GM18951 (cell line): ENCODE data around the gene EIF2A.

Experiments
- POLR2A ChIP-seq: IDR thresholded peaks from 4 replicates; pipeline ENCODE4 v1.6.1; 2011; ENCODE audit warnings: mild to moderate bottlenecking; ENCODE audit not compliant: insufficient read length, insufficient read depth; ENCODE audit errors: extremely low read depth
- in situ Hi-C: fragments of 300-500 bp; cut with MboI; formaldehyde crosslinking; loops from one replicate; pipeline ENCODE4 v1.12.0; 2022; ENCODE audit warnings: low sequenced_read_pairs, mixed read lengths, inconsistent platforms; ENCODE audit not compliant: unreplicated experiment

EIF2A gene

DNA sequence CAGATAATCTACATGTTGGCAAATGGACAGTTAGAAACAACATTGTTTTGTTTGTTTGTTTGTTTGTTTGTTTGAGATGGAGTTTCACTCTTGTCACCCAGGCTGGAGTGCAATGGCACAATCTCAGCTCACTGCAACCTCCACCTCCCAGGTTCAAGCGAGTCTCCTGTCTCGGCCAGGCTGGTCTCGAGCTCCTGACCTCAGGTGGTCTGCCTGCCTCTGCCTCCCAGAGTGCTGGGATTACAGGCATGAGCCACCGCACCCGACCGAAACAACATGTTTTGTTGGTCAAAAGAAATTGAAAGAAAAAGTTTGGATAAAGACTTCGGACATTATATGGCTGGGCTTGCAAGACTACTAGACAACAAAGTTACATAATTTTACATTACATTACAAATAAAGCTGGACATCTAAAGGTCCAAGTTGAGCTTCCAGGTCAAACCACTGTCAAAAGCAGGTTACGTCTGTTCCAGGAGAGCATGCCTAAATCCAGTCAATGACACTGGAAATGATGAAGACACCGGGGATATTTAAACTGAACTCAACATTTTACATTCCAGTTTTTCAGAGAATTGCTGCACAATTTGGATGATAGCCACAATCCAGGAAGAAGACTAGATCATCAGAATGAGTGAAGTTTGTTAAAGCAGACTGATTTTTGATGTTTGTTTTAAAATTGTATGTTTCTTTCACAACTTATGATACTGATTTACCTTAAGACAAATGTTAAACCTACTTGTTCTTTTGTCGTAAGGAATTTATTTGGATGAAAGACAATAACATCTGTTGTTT, 18.9 kb upstream of the EIF2A start:
- no peak for TF ChIP-seq POLR2A

DNA sequence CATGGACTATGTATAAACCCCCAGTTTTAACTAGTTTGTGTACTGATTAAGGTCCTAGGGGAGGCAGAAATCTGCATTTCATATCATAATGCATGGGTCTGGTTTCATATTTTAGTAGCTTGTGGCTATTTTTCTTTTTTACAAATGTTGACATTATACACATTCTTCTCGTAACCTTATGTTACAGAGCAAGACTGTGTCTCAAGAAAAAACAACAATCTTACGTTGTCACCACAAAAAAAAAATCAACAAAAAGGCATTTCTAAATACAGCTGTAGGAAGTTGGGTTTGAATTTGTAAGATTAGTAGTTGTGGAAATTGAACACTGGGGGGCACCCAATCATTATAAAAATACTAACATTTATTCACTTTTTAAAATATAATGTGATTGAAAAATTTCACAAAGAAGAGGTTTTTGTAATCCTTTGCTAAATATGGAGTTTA, 18.2 kb upstream of the EIF2A start:
- in situ Hi-C loops: loop anchor here (25.0 kb wide), 1 partner anchor 184 kb away; the partner anchor contains the start of gene ERICH6
- TF ChIP-seq POLR2A: no peak

More for the DNA sequence above, 18.9 kb upstream of the EIF2A start:
- in situ Hi-C loops: loop anchor here (25.0 kb wide), 1 partner anchor 185 kb away; the partner anchor contains the start of gene ERICH6

DNA sequence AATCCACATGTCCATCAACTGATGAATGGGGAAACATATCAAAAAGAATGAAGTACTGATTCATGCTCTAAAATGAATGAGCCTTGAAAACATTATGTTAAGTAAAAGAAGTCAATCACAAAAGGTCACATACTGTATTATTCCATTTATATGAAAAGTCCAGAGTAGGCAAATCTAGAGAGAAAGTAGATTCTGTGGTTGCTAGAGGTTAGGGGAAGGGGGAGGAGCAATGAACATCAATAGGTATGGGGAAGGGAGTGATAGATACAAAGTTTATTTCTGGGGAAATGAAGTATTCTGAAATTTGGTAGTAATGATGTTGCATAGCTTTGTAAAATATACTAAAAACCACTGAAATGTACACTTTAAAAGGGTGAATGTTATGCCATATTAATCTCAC, 14.8 kb upstream of the EIF2A start:
- no peak for TF ChIP-seq POLR2A
- in situ Hi-C loops: loop anchor here (10.0 to 25.0 kb wide), 2 partner anchors 181 to 333 kb away; partner anchors contain the start of gene ERICH6

DNA sequence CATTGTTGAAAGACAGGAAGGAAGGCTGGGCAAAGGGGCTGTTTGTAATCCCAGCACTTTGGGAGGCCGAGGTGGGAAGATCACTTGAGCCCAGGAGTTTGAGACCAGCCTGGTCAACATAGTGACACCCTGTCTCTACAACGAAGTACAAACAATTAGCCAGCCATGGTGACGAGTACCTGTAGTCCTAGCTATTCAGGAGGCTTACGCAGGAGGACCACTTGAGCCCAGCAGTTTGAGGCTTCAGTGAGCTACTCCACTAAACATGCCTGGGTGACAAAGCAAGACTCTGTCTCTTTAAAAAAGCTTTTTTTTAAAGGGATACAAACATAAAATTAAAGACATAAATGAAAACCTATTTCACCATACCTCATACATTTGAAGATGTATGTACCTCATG, 11.4 kb upstream of the EIF2A start:
- no peak for TF ChIP-seq POLR2A
- in situ Hi-C loops: loop anchor here (10.0 to 25.0 kb wide), 2 partner anchors 177 to 330 kb away; partner anchors contain the start of gene ERICH6

DNA sequence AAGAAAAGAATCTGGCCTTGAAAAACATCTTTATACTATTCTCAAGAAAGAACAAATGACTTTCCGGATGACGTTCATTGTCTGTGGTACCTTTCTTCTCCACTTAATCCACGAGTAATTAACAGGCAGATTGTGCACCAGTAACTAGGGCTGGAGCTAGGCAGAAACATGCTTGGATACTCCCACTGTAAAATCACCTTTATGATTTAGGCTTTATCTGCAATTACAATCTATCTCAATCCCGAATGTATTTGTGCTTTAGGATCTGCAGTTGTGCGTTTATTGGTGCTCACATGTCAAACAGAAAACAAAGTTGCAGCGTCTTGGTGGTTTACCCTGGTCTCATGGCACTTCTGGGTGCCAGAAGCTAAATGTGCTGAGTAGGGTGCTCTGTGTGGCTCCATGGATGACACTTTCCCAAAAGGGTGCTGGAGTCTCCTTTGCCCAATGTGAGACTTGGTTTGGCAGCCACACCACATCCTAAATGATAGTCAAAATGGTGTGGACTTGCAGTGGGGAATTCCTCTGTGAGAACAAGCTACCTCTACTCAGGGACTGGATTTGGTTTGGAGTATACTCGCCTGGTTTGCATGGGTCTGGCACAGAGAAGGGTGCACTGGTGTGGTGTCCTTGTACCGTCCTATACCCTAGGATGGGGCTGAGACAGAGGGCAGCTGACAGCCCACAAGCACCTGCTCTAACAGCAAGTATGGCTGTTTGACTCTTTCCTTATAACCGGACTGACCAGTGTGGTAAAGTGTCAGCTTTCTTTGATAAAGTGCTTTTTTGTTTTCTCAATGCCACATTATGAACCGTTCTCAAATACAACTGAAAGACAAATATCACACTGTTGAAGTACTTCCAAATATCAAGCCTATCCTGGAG, 8.0 kb upstream of the EIF2A start:
- in situ Hi-C loops: loop anchor here (10.0 to 25.0 kb wide), 2 partner anchors 174 to 326 kb away; partner anchors contain the start of gene ERICH6
- no peak for TF ChIP-seq POLR2A

DNA sequence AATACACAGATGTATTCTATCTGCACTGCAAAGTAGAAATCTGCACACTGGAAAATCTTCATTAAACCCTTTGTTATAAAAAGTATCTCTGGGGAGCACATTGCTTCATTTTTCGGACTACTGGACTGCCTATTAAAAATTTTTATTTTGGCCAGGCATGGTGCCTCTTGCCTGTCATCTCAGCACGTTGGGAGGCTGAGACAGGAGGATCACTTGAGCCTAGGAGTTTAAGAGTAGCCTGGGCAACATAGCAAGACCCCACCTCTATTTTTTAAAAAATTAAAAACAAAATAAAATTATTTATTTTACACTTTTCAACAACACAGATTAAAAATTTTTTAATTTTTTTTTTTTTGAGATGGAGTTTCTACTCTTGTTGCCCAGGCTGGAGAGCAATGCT, 6.3 kb upstream of the EIF2A start:
- in situ Hi-C loops: loop anchor here (25.0 kb wide), 1 partner anchor 172 kb away; the partner anchor contains the start of gene ERICH6
- no peak for TF ChIP-seq POLR2A

DNA sequence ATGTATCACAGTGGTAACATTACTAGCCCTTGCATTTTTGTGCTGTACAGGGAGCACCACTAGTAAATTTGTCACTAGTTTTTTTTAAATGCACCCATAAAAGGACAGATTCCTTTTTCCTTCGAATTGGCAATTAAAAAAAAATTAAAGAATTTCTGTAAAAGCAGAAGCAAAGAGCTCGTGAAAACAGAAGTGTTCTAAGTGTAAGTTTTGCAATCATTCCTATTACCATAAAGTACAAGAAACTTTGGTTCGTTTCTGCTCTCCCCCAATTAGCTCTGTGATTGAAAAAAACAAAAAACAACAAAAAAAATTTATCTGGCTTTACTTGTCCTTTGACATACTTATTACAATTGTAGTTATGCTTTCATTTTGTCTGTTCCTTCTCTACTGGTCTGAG, 5.6 kb upstream of the EIF2A start:
- TF ChIP-seq POLR2A: no peak
- in situ Hi-C loops: loop anchor here (25.0 kb wide), 1 partner anchor 171 kb away; the partner anchor contains the start of gene ERICH6

DNA sequence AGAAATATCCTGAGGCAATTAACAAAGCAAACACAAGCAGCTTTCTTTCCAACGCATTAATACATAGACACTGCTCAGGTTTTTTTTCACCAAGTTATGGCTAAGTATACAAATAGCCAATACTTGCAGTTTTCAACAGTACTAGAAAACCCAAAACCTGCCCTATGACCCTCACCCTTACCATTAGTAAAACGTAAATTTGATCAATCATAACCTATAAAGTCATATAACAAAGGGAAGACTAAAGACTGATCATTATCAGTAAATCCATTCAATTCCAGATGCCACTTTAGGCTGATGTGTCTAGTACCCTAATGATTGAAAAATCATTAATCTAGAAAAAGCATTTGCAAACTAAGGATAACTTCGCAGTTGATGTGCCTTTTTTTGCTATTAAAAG, 3.5 kb upstream of the EIF2A start:
- in situ Hi-C loops: loop anchor here (25.0 kb wide), 1 partner anchor 169 kb away; the partner anchor contains the start of gene ERICH6
- TF ChIP-seq POLR2A: no peak

DNA sequence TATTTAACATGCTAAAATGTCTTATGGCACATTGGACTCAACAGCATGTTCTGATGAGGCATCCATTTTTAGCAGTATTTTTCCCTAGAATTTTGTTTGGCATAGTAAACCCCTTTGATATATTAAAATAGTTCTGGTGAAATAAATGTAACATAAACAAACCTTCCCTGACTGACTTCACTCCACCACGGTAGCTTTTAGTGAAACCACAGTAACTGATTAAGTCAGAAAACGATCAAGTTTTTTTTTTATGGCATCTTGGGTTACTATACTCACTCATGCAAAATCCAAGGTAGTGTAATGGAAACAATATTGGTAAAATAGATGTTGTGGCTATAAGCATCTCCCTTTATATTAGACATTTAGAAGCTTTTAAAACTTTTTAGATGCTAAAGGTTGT, 3.1 kb upstream of the EIF2A start:
- TF ChIP-seq POLR2A: no peak
- in situ Hi-C loops: loop anchor here (25.0 kb wide), 1 partner anchor 169 kb away; the partner anchor contains the start of gene ERICH6

DNA sequence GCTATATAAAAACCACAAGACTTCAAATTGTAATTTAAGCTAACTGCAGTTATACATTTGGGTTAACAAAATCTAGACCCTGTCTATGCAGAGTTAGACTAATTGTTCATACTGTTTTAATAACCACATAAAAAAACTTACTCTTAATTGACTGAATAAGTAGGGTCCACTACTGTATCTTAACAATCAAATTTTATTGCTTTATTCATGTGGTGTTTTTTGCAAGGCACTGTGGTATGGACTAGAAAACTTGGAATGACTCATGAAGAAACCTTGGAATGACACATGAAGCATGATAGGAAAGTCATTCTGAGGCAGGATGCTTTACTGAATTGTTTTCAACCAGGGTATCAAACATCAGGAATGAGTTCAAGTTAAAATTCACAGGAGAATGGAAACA, 2.5 kb upstream of the EIF2A start:
- in situ Hi-C loops: loop anchor here (25.0 kb wide), 1 partner anchor 168 kb away; the partner anchor contains the start of gene ERICH6
- TF ChIP-seq POLR2A: no peak

DNA sequence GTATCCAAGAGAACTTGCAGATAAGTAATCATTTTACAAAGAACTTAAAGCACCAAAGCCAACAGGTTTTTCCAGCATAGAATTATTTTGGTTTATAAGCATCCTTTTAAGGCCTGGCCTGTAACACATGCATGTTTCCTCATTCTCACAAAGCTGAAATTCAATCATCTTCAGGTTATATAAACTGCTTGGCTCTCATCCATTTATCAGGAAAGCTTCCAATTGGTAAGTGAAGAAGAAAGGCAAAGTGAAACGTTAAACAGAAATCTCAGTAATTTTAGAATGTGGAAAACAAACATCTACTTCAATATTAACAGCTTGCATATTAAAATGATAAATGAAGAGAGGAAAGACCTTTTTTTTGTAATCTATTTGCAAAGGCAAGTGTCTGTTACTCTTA, 1.9 kb upstream of the EIF2A start:
- TF ChIP-seq POLR2A: no peak
- in situ Hi-C loops: loop anchor here (25.0 kb wide), 1 partner anchor 168 kb away; the partner anchor contains the start of gene ERICH6

DNA sequence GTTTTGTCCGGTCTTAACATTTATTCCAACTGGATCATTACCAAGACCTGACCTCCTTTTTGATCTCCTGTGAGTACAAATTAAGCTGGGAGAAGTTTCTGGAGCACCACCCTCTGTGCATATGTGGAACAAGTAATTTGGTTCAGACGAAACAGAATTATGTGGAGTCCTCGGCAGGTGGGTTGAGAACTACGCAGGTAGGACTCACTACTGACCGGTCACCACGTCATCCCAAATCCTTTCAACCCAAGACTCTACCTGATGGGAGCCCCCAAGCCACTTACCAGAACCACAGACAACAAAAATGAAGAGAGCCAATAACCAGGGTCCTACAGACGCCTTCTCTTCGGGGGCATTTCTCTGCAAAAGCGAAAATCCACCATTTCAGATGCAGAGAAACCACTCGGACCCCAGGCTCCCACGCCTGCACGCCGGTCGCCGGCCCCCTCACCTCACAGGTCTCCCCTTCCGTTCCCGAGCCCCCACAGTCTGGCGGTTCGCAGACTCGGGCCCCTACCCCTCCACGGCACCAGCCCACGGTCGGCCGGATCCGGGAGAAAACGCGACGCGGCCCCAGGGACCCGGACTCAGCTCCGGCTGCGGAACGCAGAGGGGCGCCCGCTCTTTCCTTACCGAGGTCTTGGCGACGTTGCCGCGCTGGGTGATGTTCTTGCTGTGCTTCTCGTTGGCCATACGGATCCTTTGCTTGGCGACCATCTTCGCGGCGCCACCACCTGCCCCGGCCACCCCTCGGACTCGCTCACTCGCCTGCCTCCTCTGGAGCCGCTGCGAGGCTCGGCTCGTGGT, 965 bp upstream of the EIF2A start:
- in situ Hi-C loops: loop anchor here (25.0 kb wide), 1 partner anchor 167 kb away; the partner anchor contains the start of gene ERICH6
- no peak for TF ChIP-seq POLR2A
